WI38 (cell line): ENCODE data around the gene MYH11.
"Not testable (repeated sequence)": the region's sequence is repeated elsewhere in the genome, so short reads cannot be mapped to it uniquely, and the experiment has no call there.

Source experiments
- H3K4me3 ChIP-seq: 2 replicates; pipeline ENCODE4 v1.5.1; 2011; ENCODE audit warnings: low read depth, mild to moderate bottlenecking, control low read depth, low read length
- CTCF ChIP-seq: IDR thresholded peaks from 2 replicates; pipeline ENCODE4 v1.5.1; 2012; ENCODE audit warnings: low read depth, mild to moderate bottlenecking, control low read depth, low read length

MYH11 gene

GRCh38 chr16:15674571-15674970, 182.3 kb downstream of the MYH11 start:
- no peak overlapping the region for H3K4me3 ChIP-seq
- TF ChIP-seq CTCF, result no peak

GRCh38 chr16:15672514-15673167, 184.2 kb downstream of the MYH11 start:
- H3K4me3 ChIP-seq, result peak overlapping the region; percentile 22; the same call in 1 of the 2 replicates
- TF ChIP-seq CTCF, result no peak

- not testable (repeated sequence) for H3K4me3 ChIP-seq
Observed at GRCh38 chr16:15672127-15672513, 184.7 kb downstream of the MYH11 start.

- H3K4me3 ChIP-seq, result no peak overlapping the region
- TF ChIP-seq CTCF, result no peak
Observed at GRCh38 chr16:15671530-15672117, 185.2 kb downstream of the MYH11 start.

- TF ChIP-seq CTCF, result no peak
- no peak overlapping the region for H3K4me3 ChIP-seq
Observed at GRCh38 chr16:15667091-15667742, 189.6 kb downstream of the MYH11 start.

GRCh38 chr16:15665107-15665506, 191.7 kb downstream of the MYH11 start:
- no peak for TF ChIP-seq CTCF
- H3K4me3 ChIP-seq, result no peak overlapping the region

GRCh38 chr16:15660203-15660601, 196.6 kb downstream of the MYH11 start:
- TF ChIP-seq CTCF, result no peak
- H3K4me3 ChIP-seq, result no peak overlapping the region
